Measurements from ENCODE around the gene TMPRSS7.

The TMPRSS7 gene

DNA sequence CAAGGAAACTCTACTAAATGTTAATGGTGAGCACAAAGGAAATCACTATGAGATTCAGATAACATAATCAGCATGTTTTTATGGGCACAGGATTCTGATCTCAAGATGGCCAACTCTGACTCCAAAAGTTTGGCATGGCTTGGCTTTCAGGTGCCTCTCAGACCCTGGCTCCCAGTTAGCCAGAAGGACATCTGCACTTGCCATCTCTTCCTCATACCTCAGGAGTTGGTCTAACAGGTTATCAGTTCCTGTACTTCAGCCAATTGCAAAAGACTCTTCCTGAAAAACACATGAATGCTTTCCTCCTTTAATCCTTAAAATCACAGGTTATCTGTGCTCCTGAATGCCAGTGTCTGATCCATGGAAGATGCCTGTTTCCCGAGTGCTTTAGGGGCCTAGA is 25.0 kb downstream of the TMPRSS7 start:
- no peak for DNase-seq (ENCODE audit: low read depth in 3 of 3)

DNA sequence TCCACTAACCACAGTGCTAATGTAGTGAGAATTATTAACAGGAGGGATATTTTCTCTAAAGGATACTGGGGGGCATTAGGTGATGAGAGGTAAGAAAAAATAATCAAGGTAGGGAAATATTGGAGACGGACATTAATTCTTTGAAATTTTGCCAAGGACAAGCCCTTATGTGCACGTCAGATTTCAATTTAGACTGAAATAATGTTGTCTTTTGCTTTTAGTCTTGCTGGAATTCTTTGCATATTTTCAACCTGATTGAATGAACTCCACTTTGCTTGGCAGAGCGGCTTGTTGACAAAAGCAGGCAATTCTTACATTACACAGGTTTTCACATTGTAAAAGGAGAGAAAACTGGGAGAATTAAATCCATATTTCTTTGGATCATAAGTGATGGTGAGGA is 26.6 kb downstream of the TMPRSS7 start:
- DNase-seq (ENCODE audit: low read depth in 3 of 3) = no peak

DNA sequence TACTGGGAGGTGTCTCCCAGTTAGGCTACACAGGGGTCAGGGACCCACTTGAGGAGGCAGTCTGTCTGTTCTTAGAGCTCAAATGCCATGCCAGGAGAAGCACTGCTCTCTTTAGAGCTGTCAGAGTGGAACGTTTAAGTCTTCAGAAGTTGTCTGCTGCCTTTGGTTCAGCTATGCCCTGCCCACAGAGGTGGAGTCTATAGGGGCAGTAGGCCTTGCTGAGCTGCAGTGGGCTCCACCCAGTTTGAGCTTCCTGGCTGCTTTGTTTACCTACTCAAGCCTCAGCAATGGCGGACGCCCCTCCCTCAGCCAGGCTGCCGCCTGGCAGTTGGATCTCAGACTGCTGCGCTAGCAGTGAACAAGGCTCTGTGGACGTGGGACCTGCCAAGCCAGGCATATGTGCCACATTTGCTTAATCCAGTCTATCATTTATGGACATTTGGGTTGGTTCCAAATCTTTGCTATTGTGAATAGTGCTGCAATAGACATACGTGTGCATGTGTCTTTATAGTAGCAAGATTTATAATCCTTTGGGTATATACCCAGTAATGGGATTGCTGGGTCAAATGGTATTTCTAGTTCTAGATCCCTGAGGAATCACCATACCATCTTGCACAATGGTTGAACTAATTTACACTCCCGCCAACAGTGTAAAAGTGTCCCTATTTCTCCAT is 38.0 kb downstream of the TMPRSS7 start:
- DNase-seq (ENCODE audit: low read depth in 3 of 3) = peak; percentile 22 to 57 (median 36)

DNA sequence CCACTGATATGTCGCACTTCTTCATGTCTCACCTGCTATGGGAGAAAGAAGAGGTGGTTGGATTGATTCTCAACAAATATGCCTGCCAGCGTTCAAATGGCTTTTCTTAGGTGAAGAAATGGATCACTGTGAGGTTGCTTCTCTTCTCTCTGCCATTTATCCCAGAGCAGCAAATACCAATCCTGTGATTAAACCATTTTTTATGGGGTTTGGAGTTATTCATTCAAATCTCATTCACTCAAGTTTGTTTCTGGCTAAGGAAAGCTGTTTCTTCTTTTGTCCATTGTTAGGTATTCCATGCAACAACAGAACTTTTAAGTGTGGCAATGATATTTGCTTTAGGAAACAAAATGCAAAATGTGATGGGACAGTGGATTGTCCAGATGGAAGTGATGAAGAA is 39.5 kb downstream of the TMPRSS7 start:
- no peak for DNase-seq (ENCODE audit: low read depth in 3 of 3)

DNA sequence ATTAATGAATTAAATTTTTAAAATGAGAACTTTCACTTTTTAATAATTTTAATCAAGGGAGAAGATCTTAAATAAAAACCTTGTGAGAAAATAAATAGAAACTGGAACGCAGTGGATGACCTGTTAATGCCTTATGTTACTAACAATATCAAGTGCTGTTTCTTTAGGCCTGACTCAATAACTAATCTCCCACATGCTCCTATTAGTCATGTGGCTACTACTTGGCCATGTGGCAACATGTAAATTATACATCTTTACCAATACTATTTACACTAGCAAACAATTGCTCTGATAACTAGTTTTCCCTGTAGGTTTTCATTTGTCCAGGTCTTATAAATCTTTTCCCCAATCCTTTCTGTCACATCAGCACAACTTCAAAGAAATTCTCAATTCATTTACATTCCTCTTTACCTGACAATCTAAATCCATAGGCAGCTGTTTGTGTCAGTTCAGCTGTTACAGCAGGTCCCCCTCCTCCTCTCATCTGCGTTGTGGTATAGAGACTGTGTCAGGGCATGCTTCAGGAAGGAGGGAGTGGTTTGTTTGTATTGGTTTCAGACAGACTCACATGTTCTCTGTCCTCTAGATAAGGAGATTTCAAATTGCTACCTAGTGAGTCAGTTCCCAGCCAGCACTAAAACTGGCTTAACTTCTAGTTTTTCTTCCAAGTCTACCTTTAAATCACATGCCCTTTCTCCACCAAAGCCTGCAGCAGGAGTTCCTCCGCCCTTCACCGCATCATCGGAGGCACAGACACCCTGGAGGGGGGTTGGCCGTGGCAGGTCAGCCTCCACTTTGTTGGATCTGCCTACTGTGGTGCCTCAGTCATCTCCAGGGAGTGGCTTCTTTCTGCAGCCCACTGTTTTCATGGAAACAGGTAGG is 40.3 kb downstream of the TMPRSS7 start:
- no peak for DNase-seq (ENCODE audit: low read depth in 3 of 3)

DNA sequence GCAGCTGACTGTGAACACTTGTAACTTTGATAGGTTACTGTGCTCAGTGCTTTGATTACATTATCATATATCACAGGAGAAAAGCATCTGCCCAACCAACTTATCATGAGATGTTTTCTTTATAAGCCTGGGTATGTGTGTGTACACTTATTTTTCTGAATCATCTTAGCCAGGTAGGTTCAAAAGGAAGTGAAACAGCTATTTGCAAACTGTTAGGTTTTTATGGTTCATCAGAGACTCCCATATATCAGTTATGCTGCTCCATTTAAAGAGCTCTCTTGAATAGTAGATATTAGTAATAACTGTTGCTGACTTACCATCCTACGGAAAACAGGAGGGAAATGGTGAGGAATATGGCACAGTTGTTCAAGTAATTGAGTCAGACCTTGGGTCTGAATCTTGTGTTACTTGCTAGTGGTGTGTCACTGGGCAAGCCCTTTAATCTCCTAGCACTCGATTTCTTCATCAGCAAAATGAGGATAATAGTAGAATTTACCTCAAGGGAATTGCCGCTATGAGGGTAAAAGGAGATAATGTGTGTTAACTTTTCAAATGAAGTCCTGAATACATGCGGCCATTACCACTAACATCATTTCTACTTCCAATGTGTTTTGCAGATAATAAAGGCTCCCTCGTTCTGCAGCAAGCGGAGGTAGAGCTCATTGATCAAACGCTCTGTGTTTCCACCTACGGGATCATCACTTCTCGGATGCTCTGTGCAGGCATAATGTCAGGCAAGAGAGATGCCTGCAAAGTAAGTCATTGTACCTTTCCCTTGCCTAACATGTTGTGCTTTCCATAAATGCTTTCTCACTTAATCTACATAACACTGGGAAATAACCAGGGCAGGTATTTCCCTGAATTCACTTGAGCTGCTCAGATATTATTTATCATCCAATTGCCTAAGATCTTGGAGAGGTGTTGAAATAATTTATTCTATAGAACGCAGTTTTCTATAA is 43.9 kb downstream of the TMPRSS7 start:
- DNase-seq (ENCODE audit: low read depth in 3 of 3) = no peak

DNA sequence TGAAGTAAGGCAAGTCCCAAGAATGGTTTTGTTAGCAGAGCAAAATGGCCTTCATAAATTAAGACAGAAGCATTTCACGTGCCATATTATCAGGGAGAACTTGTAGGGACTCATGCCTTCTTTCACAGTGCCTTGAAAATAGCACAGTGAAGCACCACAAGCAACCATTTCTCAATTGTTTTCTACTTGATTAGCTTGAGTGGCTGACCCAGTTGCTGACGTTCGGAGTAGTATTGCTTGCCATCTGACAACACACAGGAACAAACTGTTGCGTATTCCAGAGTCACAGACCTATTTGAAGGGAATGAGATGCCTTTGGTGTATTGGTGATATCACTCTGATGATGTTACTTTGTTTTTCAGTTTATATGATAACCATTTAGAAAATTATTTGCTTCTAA is 48.7 kb downstream of the TMPRSS7 start:
- DNase-seq (ENCODE audit: low read depth in 3 of 3) = no peak

DNA sequence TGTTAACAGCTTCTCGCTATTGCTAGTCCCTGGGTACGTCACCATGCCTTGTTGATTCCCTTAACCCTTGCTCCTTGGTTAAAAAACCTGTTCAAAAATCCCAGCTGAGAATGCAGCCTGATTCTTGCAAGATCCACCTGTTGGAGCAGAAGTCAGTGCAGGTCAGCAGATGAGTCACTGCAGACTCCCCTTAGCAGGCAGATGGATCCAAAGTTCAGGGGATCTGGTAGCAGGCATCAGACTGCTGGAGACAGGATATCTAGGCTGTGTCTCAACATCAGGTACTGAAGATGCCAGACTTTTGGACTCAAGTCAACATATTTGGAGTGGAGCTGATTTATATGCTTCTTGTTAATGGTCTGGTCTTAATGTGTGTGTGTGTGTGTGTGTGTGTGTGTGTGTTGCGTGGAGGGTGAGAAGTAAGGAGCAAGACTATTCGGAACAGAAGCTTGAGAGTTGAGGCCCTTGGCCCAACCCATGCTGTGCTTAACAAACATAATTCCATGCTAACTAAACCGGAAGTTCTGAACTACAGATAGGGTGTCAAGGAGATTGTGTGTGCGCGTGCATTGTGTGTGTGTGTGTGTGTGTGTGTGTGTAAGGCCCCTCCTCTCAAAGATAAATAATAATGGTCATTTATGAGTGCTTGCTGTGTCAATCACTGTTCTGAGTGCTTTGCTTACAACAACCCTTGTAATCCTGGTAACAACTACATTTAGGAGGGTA is 50.6 kb downstream of the TMPRSS7 start:
- DNase-seq (ENCODE audit: low read depth in 3 of 3) = no peak

DNA sequence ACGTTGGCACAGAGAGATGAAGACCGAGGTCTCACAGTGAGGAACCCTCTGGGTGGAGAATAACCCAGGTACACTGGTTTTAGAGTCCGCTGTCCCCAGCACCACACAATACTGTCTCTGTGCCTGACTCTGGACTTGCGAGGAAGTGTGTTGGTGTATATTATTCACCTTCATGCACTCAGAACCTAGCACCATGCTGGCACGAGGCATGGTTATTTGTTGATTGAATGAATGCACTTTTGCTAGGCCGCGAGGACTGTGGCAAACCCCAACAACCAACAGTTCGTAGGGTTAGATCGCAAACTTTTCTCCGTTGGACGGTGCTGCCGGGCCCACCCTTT is 51.2 kb downstream of the TMPRSS7 start:
- no peak for DNase-seq (ENCODE audit: low read depth in 3 of 3)

DNA sequence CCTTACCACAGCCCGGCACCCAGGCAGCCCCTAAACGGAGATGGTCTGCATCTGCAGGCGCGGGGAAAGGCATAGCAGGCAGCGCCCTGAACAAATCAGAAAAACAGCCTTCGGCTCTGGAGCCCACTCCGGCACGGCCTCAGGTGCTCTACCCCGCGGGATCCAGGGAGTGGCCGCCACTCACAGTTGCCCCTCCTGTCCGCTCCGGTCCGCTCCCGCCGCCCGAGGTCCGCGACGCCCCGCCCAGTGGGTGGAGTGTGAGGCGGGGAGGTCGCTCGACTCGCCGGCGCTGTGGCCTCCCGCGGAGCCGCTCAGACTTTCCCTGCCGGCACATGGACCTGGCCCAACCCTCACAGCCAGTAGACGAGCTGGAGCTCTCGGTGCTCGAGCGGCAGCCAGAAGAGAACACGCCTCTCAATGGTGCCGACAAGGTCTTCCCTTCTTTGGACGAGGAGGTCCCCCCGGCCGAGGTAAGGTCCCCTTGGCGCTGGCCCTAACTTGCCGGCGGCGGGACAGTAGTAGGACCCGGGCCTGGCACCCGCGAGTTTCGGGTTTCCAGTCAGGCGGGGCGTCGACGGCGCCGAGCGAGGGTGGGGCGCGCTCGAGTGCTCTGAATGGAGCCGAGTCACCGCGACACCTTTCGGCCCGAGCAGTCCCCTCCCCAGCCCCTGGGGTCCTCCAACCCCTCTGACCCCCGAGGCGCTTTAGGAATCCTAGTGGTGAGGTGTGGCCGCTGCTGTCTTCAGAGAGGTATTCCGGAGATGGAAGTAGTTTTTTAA is 51.7 kb downstream of the TMPRSS7 start, which contains the start of gene C3orf52:
Gene C3orf52 (plus strand): TSS at position 314 of the 779 bp plus-strand sequence. CDS start 19 bp downstream, at position 333.
- DNase-seq (ENCODE audit: low read depth in 3 of 3) = peak in 2 of 3 experiments; percentile 19 to 65

DNA sequence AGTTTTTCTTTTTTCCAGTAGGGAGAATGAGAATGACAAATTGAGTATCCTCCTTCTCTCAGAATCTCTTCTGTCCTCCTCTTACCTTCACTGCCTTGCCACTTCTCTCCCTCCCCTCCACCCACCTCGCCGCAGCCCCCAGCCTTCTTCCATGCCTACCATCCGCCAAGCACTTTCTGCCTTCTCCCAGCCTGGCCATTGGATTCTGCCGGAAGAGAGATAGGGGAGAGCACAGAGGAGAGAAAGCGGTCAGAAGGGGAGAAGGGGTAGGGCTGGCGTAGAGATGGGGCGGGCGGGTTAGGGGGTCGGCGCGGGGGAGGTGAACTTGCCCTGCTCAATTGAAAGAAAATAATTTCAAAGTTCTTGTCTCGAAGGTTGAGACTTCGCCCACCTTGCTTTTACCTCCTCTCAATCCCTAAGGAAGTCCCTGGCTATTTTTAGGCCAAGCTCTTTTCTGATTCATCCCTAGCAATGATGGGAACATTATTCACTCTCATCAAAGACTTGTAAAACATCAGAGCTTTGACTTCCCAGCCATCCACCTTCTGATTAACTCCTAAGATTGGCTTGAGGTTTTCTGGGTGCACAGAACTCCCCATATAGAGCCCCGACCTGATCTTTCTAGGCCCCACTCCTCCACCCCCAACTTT is 52.5 kb downstream of the TMPRSS7 start:
- DNase-seq (ENCODE audit: low read depth in 3 of 3) = no peak

DNA sequence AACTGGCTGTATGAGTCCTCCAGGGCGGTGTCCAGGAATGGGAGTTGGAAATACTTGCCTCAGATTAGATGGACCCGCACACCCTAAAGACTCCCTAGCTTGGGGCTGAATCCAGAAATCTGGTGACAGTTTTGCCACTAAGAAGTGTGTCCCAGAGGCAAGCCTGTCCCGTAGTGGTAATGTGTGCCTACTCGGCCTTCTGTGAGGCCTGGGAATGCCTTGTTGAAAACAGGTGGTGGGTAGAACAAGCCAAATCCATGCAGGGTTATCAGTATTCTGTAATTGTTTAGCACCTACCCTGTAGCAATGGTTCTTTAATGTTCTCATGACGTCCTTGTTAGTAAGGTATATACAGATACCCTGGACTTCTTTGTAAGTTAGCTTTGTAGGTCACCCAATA is 53.2 kb downstream of the TMPRSS7 start:
- DNase-seq (ENCODE audit: low read depth in 3 of 3) = no peak

DNA sequence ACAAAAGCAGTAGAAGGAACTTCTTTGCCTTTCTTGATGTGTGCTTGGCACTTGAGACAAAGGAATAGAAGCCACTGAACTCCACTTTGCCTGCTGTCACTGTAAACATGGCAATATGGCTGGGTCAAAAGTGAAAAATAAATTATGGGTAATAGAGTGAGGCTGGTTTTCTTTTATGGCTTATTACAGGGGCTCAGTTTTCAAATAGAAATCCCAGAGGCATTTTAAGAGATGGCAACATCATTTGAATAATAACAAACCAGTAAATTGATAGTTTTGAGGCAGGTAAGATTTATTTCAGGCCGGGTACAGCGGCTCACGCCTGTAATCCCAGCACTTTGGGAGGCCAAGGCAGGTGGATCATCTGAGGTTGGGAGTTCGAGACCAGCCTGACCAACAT is 54.4 kb downstream of the TMPRSS7 start:
- no peak for DNase-seq (ENCODE audit: low read depth in 3 of 3)

DNA sequence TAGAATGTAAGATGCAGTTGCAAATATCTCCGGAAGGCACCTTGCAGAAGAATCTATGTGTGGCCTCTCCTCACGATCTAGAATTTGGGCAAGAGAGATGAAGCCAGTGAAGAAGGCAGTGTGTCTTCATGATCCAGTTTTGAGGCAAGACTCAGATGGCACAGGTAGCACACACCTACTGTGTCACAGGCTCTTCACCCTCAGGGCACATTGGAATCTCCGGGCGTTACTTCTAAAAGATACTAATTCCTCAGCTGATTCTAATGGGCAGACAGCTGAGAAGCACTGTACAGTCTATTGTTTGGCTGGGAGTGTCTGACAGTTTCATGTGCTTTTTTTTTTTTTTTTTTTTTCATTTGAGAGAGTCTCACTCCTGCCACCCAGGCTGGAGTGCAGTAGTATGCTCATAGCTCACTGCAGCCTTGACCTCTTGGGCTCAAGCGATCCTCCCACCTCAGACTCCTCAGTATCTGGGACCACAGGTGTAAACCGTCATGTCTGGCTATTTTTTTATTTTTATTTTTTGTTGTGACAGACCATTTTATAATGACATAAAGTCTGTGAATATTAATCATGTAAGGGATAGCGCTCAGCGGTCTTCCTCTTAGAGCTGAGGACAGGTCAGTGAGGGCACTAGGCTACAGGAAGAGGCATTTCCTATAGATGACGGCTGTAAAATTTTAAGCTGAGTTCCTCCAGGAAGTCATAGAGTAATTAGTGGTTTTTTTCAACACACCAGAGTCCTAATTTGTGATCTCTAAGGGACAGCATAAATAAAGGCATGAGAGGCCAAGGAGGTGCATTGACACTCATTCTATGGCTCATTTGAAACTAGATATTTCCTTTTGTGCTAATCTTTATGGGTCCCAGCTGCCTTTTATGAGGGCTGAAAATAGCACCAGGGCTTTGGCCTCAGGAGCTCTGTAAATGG is 55.7 kb downstream of the TMPRSS7 start:
- DNase-seq (ENCODE audit: low read depth in 3 of 3) = no peak

DNA sequence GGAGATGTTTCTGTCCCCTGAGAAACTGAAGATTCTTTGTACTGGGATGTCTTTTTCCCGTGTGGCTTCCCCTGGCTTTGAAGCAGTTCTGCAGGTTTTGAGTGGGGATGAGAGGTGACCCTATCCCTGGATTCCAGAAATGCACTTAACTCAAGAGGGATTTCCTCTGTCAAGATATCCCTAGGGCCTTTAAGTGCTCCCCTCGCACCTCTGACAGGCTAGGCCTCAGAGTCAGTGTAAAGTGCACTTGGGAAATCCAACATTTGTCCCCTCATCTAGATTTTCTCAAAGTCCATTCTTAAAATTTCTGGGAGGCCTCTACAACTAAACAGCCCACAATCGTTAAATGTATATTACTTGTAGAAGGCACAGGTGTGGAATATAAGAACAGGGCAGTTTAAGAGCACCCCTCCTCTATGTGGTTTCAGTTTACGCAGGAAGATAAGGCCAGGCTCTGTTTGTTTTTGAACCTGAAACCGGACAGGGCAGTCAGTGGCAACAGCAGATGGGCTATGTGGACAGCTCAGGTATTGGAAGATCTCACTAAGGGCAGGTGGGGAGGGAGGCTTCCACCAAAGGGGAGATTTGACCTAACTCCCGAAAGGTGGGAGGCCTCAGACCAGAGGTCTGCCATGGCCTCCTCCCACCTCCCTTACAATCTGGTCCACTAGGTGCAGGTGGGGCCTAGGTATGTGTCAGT is 56.5 kb downstream of the TMPRSS7 start:
- DNase-seq (ENCODE audit: low read depth in 3 of 3) = no peak

DNA sequence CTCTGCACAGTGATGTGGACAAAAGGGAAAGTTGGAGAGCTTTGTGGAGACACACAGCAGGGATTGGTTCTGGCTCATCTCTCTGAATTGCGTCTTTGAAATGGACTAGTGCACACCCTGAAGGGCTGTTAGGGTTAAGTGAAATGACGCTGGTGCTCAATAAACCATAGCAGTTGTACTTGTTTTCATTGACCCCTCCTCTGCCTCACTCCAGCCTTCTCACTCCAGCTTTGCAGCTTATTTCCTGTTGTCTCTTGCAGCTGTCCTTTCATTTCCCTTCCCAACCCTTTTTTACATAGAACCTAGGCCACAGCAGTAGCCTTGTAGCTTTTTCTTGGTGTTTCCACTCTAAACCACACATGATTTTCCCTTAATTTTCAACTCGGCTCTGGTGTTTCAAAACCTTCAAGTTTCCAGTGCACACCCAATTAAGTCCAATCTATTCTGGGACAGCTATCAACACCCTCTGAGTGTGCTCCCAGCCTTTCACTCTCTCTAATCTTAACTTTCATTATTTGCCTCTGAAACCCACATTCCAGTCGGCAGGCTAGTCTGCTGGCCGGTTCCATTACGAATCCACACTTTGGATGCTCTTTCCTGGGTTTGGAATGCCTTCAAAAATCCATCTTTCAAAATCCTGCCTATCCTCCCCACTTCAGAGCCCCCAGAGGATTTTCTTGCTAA is 58.1 kb downstream of the TMPRSS7 start:
- DNase-seq (ENCODE audit: low read depth in 3 of 3) = no peak

DNA sequence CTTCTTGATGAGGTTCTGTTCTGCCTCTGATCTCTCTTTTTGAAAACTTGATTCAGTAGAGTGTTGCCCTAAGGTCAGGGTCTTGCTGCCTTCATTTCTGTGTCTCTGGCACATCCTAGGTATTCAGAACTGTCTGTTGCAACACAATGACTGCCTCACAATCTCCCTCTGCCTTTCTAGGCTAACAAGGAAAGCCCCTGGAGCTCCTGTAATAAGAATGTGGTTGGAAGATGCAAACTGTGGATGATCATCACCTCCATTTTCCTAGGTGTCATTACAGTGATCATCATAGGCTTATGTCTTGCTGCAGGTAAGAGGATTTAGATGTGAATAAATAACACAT is 58.6 kb downstream of the TMPRSS7 start:
- DNase-seq (ENCODE audit: low read depth in 3 of 3) = no peak

DNA sequence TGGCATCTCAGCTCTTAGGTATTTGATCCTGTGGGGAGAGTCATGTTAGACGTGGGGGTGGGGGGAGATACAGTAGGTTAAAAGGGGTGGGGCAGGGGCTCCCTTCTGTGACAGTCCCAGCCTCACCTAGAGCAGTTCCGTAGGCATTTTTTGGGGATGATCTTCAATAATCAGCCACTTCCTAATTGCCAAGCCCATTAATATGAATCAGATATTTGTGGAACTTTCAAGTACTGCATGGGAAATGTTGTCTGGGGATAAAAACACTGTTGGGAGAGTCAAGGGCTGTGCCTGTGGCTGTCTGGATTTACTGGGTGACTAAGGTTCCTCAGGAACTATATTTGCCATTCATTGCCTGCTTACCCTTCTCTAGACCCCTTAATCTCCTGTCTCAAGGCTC is 61.2 kb downstream of the TMPRSS7 start:
- DNase-seq (ENCODE audit: low read depth in 3 of 3) = no peak

All from stimulated activated CD4-positive, alpha-beta T cell treated with anti-CD3 and anti-CD28 coated beads, TNF-alpha, amount 100 ng/mL, for 24 hours (primary cell).